Middle frontal gyrus (tissue), 1 donor: Measurements from ENCODE around the gene SOCS3.

ENCODE experiments used
- DNase-seq: peaks from one replicate; pipeline ENCODE4 v3.0.0-alpha.2; 2015; ENCODE audit warnings: low spot score; ENCODE audit errors: extremely low spot score

SOCS3 gene

GRCh38 chr17:78330570-78331224 is 29.2 kb downstream of the SOCS3 start:
- no peak for DNase-seq

GRCh38 chr17:78329263-78330059 is 30.4 kb downstream of the SOCS3 start:
- no peak for DNase-seq

GRCh38 chr17:78327880-78328279 is 32.0 kb downstream of the SOCS3 start:
- DNase-seq: no peak

GRCh38 chr17:78325076-78325687 is 34.7 kb downstream of the SOCS3 start:
- DNase-seq: no peak

- DNase-seq: no peak
Measured at GRCh38 chr17:78324391-78325075, 35.3 kb downstream of the SOCS3 start.

- DNase-seq: no peak
Measured at GRCh38 chr17:78323826-78324390, 36.0 kb downstream of the SOCS3 start.

- no peak for DNase-seq
Measured at GRCh38 chr17:78322858-78323455, 36.9 kb downstream of the SOCS3 start.

- no peak for DNase-seq
Measured at GRCh38 chr17:78322327-78322857, 37.5 kb downstream of the SOCS3 start.

GRCh38 chr17:78318843-78319242 is 41.0 kb downstream of the SOCS3 start:
- no peak for DNase-seq

GRCh38 chr17:78318407-78318806 is 41.5 kb downstream of the SOCS3 start:
- DNase-seq: no peak

GRCh38 chr17:78317794-78318400 is 42.0 kb downstream of the SOCS3 start:
- no peak for DNase-seq

- no peak for DNase-seq
Measured at GRCh38 chr17:78316867-78317789, 42.7 kb downstream of the SOCS3 start.

- no peak for DNase-seq
Measured at GRCh38 chr17:78316115-78316866, 43.6 kb downstream of the SOCS3 start.

- DNase-seq: no peak
Measured at GRCh38 chr17:78315355-78316114, 44.3 kb downstream of the SOCS3 start.

GRCh38 chr17:78314683-78315354 is 45.1 kb downstream of the SOCS3 start:
- DNase-seq: no peak

GRCh38 chr17:78313735-78314648 is 45.9 kb downstream of the SOCS3 start:
- DNase-seq: no peak
